ACC112 (cell line): ENCODE measurements around the gene RAB27A.
A peak's percentile ranks its signal among the peaks of the same experiment; 100 is the strongest.
"Not testable (repeated sequence)": the region's sequence is repeated elsewhere in the genome, so short reads cannot be mapped to it uniquely, and the experiment has no call there.

ENCODE experiments used
- H2AFZ ChIP-seq: fragments of 200-600 bp; sonication (generic); one replicate; pipeline ENCODE4 v1.6.0; 2017; ENCODE audit warnings: antibody characterized with exemption, low read length; ENCODE audit not compliant: unreplicated experiment
- H3K27ac ChIP-seq: fragments of 200-600 bp; sonication (generic); 2 replicates; pipeline ENCODE4 v1.5.1; 2014; ENCODE audit warnings: low read depth, mild to moderate bottlenecking, antibody characterized with exemption, low read length, moderate library complexity
- H3K27me3 ChIP-seq: fragments of 200-600 bp; sonication (generic); 2 replicates; pipeline ENCODE4 v1.6.1; 2014; ENCODE audit warnings: mild to moderate bottlenecking, antibody characterized with exemption, low read length, moderate library complexity, mixed read lengths; ENCODE audit not compliant: insufficient read depth
- H3K36me3 ChIP-seq: fragments of 200-600 bp; sonication (generic); 2 replicates; pipeline ENCODE4 v1.6.1; 2016; ENCODE audit warnings: mild to moderate bottlenecking, antibody characterized with exemption, low read length, moderate library complexity, mixed read lengths; ENCODE audit not compliant: insufficient read depth
- H3K4me1 ChIP-seq: fragments of 200-600 bp; sonication (generic); one replicate; pipeline ENCODE4 v1.6.1; 2016; ENCODE audit warnings: low read length, mixed read lengths; ENCODE audit not compliant: insufficient read depth, unreplicated experiment, control insufficient read depth
- H3K4me3 ChIP-seq: fragments of 200-600 bp; sonication (generic); 2 replicates; pipeline ENCODE4 v1.5.1; 2014; ENCODE audit warnings: mild to moderate bottlenecking, low read depth, low read length
- H3K79me2 ChIP-seq: fragments of 200-600 bp; sonication (generic); one replicate; pipeline ENCODE4 v1.6.0; 2016; ENCODE audit warnings: low read length; ENCODE audit not compliant: control insufficient read depth, unreplicated experiment, insufficient read depth

The RAB27A gene

DNA sequence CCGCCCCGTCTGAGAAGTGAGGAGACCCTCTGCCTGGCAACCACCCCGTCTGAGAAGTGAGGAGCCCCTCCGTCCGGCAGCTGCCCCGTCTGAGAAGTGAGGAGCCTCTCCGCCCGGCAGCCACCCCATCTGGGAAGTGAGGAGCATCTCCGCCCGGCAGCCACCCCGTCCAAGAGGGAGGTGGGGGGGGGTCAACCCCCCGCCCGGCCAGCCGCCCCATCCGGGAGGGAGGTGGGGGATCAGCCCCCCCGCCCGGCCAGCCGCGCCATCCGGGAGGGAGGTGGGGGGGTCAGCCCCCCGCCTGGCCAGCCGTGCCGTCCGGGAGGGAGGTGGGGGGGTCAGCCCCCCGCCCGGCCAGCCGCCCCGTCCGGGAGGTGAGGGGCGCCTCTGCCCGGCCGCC, 13.2 kb upstream of the RAB27A start:
- H3K79me2 ChIP-seq, H3K27ac ChIP-seq, H3K4me3 ChIP-seq, H2AFZ ChIP-seq, H3K36me3 ChIP-seq, H3K4me1 ChIP-seq, H3K27me3 ChIP-seq: not testable (repeated sequence)

DNA sequence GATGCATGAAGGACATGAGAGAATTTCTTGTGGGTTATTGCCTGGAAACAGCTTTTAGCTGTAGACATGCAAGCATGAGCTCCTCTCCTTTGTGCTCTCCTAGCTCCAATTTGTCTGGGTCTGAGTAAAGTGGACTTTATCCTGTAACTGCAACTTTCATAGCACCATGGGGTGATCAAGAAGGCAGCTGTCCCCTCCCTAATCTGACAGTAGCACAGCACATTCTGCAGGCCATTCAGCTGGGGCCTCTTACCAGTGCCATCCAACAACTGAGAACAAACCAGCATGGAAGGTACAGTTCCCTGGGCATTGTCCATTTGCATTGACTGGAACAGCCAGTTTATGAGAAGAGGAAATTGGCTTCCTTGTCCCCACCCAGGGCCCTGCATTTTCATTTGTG, 7.7 kb upstream of the RAB27A start:
- Histone ChIP-seq H3K27me3 (no peaks in the 10 kb centered on the region), H3K36me3 (no peaks in the 10 kb centered on the region), H3K79me2 (no peaks in the 10 kb centered on the region)

DNA sequence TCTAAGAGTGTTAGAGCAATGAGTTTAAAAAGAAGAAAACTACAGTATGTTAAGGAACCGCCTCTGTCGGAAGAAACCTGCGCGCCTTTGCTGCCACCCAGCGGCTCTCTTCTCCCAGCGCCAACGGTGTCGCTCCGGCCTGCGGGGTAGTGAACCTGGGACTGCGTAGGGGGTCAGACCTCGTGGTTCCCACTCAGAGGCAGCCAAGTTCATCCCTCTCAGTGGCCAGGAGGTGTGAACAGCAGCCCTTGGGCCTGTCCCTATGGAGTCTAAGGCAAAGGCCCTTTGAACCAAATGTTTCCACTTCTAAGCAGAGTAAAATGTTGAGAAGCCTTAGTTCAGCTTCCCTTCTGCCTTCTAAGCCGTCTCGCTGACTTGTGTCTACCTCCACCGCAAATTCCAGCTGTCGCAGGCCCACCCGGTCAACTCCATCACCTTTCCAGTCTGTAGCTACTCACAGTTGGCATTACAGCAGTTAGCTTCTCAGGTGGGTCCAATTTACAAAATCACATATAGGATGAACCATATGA, 980 bp upstream of the RAB27A start:
- Histone ChIP-seq H3K27me3 (no peaks in the 10 kb centered on the region), H3K27ac (peak overlapping the region; percentile 75), H3K4me1 (no peaks in the 10 kb centered on the region), H3K36me3 (no peaks in the 10 kb centered on the region), H3K79me2 (peaks cover 28% of the 10 kb centered on the region), H3K4me3 (peak overlapping the region; percentile 96), H2AFZ (peak overlapping the region; percentile 92)

More for the DNA sequence above, 7.7 kb upstream of the RAB27A start:
- H3K4me3 ChIP-seq = no peak overlapping the region
- no peak overlapping the region for H3K27ac ChIP-seq
- H2AFZ ChIP-seq = no peak overlapping the region
- H3K4me1 ChIP-seq = no peaks in the 10 kb centered on the region

DNA sequence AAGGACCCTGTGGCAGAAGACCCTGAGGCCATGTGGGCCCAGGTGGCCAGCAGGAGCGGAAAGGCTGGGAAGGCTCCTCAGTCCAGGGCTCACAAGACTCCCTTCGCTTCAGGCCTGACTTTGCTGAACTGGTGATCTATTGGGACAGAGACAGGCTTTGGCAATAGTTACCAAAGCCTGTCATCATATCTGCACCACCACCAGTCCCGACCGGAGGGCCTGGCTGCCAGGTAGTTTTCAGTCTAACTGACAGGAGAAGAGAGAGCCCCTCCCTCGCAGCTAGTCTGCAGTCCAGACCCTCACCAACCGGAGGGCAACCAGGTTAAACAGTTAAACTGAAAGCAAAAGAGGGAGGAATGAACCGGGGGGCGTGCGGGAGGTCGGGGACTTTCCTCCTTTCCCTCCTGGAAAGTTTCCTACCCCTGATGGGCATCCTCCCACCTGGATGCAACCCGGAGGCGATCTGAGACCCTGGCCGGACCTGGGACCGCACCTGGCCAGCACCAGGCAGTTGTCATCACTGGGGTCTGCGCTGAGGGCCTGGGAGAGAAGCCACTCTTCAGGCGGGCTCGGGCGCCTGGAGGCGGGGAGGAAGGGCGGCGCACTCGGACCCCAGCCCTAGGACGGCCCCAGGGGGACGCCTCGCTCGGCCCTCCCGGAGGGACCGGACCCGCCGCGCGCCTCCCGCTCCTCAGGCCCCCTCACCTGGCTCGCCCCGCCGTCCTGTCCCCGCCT, 435 bp downstream of the RAB27A start:
- H3K4me3 ChIP-seq = peak overlapping the region; percentile 96
- H3K27me3 ChIP-seq = no peaks in the 10 kb centered on the region
- peak overlapping the region; percentile 75 for H3K27ac ChIP-seq
- H3K4me1 ChIP-seq = no peaks in the 10 kb centered on the region
- H2AFZ ChIP-seq = peak overlapping the region; percentile 92
- no peaks in the 10 kb centered on the region for H3K36me3 ChIP-seq
- H3K79me2 ChIP-seq = peaks cover 42% of the 10 kb centered on the region

DNA sequence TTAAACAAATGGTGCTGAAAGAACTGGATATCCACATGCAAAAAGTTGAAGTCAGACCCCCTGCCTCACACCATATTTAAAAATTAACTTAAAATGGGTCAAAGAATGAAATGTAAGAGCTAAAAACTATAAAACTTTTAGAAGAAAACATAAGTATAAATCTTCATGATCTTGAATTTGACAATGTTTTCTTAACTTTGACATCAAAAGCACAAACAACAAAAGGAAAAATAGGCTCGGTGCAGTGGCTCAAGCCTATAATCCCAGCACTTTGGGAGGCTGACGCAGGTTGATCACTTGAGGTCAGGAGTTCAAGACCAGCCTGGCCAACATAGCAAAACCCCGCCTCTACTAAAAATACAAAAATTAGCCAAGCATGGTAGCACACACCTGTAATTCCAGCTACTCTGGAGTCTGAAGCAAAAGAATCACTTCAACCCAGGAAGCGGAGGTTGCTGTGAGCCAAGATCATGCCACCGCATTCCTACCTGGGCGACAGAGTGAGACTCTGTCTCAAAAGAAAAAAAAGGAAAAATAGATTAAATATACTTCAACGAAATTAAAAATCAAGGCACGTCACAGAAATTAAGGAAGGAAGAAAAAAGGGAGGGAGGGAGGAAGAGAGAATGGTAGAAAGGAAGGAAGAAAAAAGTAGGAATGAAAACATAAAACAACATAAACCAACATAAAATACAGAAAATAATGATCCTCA, 1.5 kb downstream of the RAB27A start:
- Histone ChIP-seq H3K4me1 (peaks cover 3% of the 10 kb centered on the region), H3K36me3 (no peaks in the 10 kb centered on the region), H3K27me3 (no peaks in the 10 kb centered on the region), H3K79me2 (peaks cover 46% of the 10 kb centered on the region), H2AFZ (no peak overlapping the region), H3K27ac (no peak overlapping the region), H3K4me3 (peak overlapping the region; percentile 96)

DNA sequence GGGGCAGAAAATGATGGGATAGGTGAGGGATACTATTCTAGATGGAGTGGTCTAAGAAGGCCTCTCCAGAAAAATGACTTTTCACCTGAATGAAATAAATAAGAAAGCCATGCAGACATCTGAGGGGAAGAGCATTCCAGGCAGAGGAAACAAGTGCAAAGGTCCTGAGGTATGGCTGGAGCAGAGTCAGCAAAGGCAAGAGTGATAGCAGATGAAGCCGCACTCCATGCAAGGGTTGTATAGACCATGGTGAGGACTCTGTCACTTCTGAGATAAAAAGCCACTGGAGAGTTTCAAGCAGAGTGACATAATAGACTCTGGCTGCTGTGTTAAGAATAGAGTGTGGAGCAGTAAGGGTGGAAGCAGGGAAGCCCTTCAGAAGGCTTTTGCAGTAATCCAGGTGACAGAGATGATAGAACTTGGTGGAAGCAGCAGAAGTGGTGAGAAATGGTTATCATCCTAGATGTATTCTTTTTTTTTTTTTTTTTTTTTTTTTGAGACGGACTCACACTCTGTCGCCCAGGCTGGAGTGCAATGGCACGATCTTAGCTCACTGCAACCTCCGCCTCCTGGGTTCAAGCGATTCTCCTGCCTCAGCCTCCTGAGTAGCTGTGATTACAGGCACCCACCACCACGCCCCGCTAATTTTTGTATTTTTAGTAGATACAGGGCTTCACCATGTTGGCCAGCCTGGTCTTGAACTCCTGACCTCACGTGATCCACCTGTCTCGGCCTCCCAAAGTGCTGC, 3.0 kb downstream of the RAB27A start:
- not testable (repeated sequence) for H2AFZ ChIP-seq, H3K4me3 ChIP-seq, H3K36me3 ChIP-seq, H3K27ac ChIP-seq, H3K27me3 ChIP-seq
- peaks cover 18% of the 10 kb centered on the region for H3K4me1 ChIP-seq
- peaks cover 51% of the 10 kb centered on the region for H3K79me2 ChIP-seq

DNA sequence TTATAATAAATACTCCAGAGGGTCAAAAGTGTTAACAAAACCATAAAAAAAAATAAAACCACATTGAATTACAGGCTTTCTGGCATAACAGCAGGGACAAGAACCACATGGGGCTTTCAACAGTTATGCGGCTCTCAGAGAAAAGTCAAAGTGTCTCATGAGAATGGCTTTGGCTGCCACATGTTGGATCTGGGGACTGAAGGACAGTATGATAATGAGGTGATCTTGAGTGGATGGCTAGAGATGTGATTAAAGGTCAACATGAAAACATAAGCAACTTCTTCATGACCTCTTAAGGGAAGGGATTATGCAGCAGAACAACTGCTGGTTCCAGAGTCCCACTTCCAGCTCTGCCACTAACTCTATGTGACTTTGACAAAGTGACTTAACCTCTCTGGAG, 5.2 kb downstream of the RAB27A start:
- H3K27me3 ChIP-seq = no peaks in the 10 kb centered on the region
- peaks cover 57% of the 10 kb centered on the region for H3K79me2 ChIP-seq
- peaks cover 27% of the 10 kb centered on the region for H3K4me1 ChIP-seq

DNA sequence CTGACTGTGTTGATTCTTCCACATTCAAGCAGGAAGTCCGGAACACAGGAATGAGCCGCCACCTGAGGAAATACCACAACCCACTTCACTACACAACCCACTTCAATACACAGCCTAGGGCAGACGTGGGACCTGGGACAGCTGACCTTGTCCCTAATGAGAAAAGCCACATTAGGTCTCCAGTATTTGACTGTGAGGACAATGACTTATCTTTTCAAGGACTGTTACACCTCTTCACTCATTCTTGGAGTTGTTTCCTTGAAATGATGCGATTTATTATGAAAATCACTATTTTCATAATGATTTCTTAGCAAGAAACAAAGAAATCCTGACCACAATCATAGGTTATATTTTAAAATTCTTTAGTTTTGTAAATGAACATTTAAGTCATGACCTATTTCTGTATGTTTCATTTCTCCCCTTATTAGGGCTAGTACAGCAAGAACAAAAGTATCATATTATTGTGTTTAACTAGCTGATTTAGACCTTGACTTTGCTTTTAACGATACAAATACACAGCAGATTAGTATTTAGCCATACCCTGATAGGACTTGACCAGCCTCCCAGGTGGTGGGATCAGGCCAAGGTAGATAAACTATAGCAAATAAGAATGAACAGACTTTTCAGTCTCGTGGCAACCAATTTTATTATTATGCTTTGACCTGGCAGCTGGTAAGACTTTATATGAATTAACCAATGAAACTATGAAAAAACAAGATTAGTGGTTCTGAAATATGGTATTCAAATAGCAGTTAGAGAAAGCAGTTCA, 6.0 kb downstream of the RAB27A start:
- H3K27me3 ChIP-seq = no peaks in the 10 kb centered on the region
- peaks cover 57% of the 10 kb centered on the region for H3K79me2 ChIP-seq
- H3K36me3 ChIP-seq = no peaks in the 10 kb centered on the region
- peaks cover 33% of the 10 kb centered on the region for H3K4me1 ChIP-seq
- no peak overlapping the region for H2AFZ ChIP-seq
- peak overlapping the region; percentile 79; the same call in 1 of the 2 replicates for H3K27ac ChIP-seq
- no peak overlapping the region for H3K4me3 ChIP-seq

More for the DNA sequence above, 5.2 kb downstream of the RAB27A start:
- no peak overlapping the region for H3K4me3 ChIP-seq
- H2AFZ ChIP-seq = no peak overlapping the region
- H3K27ac ChIP-seq = no peak overlapping the region
- H3K36me3 ChIP-seq = no peaks in the 10 kb centered on the region

DNA sequence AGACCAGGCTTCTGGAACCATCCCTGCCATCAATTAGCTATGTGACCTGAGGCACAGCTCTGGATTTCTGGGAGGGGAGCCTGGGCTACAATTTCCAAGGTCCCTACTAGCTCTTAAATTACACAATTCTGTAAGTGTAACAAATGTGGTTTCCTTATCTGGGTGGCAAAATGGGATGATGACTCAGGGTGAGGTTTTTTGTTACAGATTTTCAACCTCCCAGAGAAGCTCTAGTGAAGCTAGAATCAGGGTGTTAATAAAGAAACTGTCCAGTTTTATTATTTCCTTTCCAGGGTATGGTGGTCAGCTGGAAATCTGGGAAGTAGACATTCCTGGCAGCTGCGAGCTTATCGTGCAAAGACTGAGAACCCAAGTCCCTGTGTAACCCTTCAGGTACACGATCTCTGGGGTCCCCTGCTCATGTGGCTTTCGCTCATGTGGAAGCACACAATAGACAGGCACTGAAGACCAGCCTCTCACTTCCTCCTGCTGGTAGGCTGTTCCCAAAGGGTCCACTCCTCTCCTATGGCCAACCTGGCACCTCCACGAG, 7.3 kb downstream of the RAB27A start:
- H2AFZ ChIP-seq = no peak overlapping the region
- no peaks in the 10 kb centered on the region for H3K27me3 ChIP-seq
- peaks cover 33% of the 10 kb centered on the region for H3K4me1 ChIP-seq
- peak overlapping the region; percentile 48; the same call in 1 of the 2 replicates for H3K4me3 ChIP-seq
- no peaks in the 10 kb centered on the region for H3K36me3 ChIP-seq
- peak overlapping the region; percentile 79 for H3K27ac ChIP-seq
- peaks cover 47% of the 10 kb centered on the region for H3K79me2 ChIP-seq
